Neural crest cell (in vitro differentiated cells): ENCODE measurements around the gene PHLDA3. TPM values are rescaled to one million over a fixed set of nuclear protein-coding genes. Genes with fewer than 3 reads are reported as not detected.

Experiments
- DNase-seq: peaks from one replicate; pipeline ENCODE4 v3.0.0; 2021; ENCODE audit warnings: low read depth, mixed read lengths, low spot score
- H3K27ac Mint-ChIP-seq: one replicate; pipeline ENCODE4 v1.8.0; 2021; ENCODE audit warnings: mild to moderate bottlenecking, mixed read lengths; ENCODE audit not compliant: unreplicated experiment
- H3K27me3 Mint-ChIP-seq: 2 replicates; pipeline ENCODE4 v1.8.0; 2021; ENCODE audit warnings: low read depth, mild to moderate bottlenecking, mixed read lengths
- H3K36me3 Mint-ChIP-seq: 2 replicates; pipeline ENCODE4 v1.8.0; 2021; ENCODE audit warnings: low read depth, mild to moderate bottlenecking, mixed read lengths
- H3K4me1 Mint-ChIP-seq: 2 replicates; pipeline ENCODE4 v1.8.0; 2021; ENCODE audit warnings: mixed read lengths
- H3K4me3 Mint-ChIP-seq: one replicate; pipeline ENCODE4 v1.8.0; 2021; ENCODE audit warnings: mild to moderate bottlenecking, mixed read lengths
- H3K9me3 Mint-ChIP-seq: 2 replicates; pipeline ENCODE4 v1.8.0; 2021; ENCODE audit warnings: mixed read lengths
- CTCF ChIP-seq: fragments of 200-600 bp; sonication (generic); conservative IDR thresholded peaks from 2 replicates; pipeline ENCODE4 v1.5.0; 2021; ENCODE audit warnings: antibody characterized with exemption, mild to moderate bottlenecking
- long read RNA-seq: library from polyadenylated mRNA; unstranded; transcript quantifications from one replicate; pipeline ENCODE4 v2.0.0, GENCODE V29; 2020
- total RNA-seq: library from RNA; stranded (reverse); gene quantifications from 2 replicates; pipeline ENCODE4 v1.2.1, GENCODE V29; 2021

Gene PHLDA3
- total RNA-seq: 10.7 and 12.6 TPM in 2 replicates
- long read RNA-seq: 0 reads

- no peaks in the 10 kb centered on the region for H3K9me3 Mint-ChIP-seq
- H3K36me3 Mint-ChIP-seq: no peaks in the 10 kb centered on the region
- peaks cover 45% of the 10 kb centered on the region for H3K27me3 Mint-ChIP-seq
- no peak for TF ChIP-seq CTCF
- peak within 1 kb of the TSS; percentile 84 for H3K4me3 Mint-ChIP-seq
- H3K27ac Mint-ChIP-seq: no peak within 1 kb of the TSS
- DNase-seq: peak; percentile 66
- H3K4me1 Mint-ChIP-seq: peaks cover 27% of the 10 kb centered on the region
Observed at GRCh38 chr1:201468844-201469644, at the start of gene PHLDA3. TSS of gene PHLDA3 (minus strand) at chr1:201469188. CDS start at chr1:201468786, 402 bp downstream.

DNA sequence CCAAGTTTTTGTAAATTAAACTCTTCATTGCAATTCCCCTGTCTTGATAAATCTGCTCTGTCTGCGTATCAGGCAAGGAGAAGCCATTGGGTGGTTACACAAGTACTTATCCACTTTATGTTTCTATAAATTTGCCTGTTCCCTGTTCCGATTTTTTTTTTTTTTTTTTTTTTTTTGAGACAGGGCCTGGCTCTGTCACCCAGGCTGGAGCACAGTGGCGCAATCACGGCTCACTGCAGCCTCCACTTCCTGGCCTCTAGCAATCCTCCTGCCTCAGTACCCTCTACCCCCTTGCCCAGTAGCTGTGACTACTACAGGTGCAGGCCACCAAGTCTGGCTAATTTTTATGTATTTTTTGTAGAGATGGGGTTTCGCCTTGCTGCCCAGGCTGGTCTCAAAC lies 49.1 kb upstream of the PHLDA3 start:
- no peak for DNase-seq
- no peak overlapping the region for H3K27ac Mint-ChIP-seq
- no peaks in the 10 kb centered on the region for H3K9me3 Mint-ChIP-seq
- peaks cover 5% of the 10 kb centered on the region for H3K4me1 Mint-ChIP-seq
- H3K36me3 Mint-ChIP-seq: no peaks in the 10 kb centered on the region
- no peak for TF ChIP-seq CTCF
- no peak overlapping the region for H3K4me3 Mint-ChIP-seq
- H3K27me3 Mint-ChIP-seq: peaks cover 3% of the 10 kb centered on the region

DNA sequence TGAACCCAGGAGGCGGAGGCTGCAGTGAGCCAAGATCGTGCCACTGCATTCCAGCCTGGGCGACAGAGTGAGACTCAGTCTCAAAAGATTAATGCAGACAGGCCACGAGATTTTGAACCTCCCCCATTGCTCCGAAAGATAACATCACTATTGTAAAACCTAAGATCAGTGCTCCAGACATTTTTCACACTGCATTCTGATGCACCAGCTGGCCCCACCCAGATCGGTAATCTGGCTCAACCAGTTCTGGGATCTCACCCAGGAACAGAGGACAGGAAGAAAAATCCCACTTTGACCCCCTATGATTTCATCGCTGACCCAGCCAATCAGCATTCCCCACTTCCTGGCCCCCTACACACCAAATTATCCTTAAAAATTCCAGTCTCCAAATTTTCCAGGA lies 48.6 kb upstream of the PHLDA3 start:
- H3K27ac Mint-ChIP-seq: no peak overlapping the region
- no peaks in the 10 kb centered on the region for H3K36me3 Mint-ChIP-seq
- H3K4me3 Mint-ChIP-seq: no peak overlapping the region
- DNase-seq: no peak
- H3K4me1 Mint-ChIP-seq: peaks cover 10% of the 10 kb centered on the region
- H3K27me3 Mint-ChIP-seq: peaks cover 3% of the 10 kb centered on the region
- H3K9me3 Mint-ChIP-seq: no peaks in the 10 kb centered on the region
- TF ChIP-seq CTCF: no peak

- Mint-ChIP-seq H3K27me3 (peaks cover 3% of the 10 kb centered on the region), H3K36me3 (no peaks in the 10 kb centered on the region), H3K4me1 (peaks cover 18% of the 10 kb centered on the region), H3K27ac (no peak overlapping the region), H3K4me3 (no peak overlapping the region), H3K9me3 (no peaks in the 10 kb centered on the region)
- no peak for DNase-seq
- no peak for TF ChIP-seq CTCF
Observed at GRCh38 chr1:201516511-201517127, 47.6 kb upstream of the PHLDA3 start.

DNA sequence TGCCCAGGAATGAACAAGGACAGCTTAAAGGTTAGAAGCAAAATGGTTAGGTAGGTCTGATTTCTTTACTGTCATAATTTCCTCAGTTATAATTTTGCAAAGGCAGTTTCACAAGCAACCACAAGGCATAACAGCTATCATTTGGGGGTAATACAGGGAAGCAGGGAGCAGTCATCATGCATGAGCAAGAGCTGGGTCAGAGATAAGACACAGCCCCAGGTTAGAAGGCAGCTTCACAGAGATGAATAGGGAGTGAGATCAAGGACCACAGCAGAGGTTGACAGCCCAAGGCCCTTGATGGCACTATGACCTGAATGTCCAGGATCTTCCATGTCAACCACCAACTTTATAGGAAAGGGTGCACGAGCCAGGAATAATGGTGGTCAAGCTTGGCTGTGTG lies 46.9 kb upstream of the PHLDA3 start:
- Mint-ChIP-seq H3K4me1 (peaks cover 21% of the 10 kb centered on the region), H3K27me3 (peaks cover 3% of the 10 kb centered on the region), H3K9me3 (no peaks in the 10 kb centered on the region), H3K4me3 (no peak overlapping the region), H3K36me3 (no peaks in the 10 kb centered on the region), H3K27ac (no peak overlapping the region)
- TF ChIP-seq CTCF: no peak
- DNase-seq: no peak
